ENCODE data around the gene MEIS3.

Gene MEIS3

DNA sequence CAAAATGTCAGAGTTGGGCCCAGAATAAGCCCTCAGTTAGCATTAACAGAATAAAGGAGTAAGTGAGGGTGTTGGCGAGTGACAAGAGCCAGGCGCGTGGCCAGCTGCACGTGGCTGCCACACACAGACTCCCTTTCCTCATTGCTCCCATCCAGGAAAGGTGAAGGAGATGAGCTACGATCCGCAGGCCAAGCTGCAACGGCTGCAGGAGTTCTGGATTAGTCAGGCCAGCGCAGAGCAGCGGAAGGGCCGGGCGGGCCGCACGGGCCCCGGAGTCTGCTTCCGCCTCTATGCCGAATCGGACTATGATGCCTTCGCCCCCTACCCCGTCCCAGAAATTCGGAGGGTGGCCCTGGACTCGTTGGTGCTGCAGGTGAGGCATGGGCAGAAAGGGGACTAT, 57.0 kb downstream of the MEIS3 start:
- no peak for DNase-seq (ENCODE audit: low spot score)

DNA sequence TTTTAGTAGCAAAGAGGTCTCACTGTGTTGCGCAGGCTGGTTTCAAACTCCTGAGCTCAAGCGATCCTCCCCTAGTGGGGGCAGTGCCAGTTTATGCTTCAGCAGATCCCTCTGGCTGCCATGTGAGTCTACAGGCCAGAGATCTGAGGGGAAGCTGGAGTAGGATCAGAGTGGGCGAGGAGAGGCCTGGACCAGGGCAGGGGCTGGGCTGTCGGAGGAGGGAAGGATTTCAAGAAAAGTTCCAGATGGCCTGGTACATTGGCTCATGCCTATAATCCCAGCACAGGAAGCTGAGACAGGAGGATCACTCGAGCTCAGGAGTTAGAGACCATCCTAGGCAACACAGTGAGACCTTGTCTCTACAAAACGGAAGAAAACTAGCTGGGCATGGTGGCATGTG, 60.4 kb downstream of the MEIS3 start:
- no peak for DNase-seq (ENCODE audit: low spot score)

DNA sequence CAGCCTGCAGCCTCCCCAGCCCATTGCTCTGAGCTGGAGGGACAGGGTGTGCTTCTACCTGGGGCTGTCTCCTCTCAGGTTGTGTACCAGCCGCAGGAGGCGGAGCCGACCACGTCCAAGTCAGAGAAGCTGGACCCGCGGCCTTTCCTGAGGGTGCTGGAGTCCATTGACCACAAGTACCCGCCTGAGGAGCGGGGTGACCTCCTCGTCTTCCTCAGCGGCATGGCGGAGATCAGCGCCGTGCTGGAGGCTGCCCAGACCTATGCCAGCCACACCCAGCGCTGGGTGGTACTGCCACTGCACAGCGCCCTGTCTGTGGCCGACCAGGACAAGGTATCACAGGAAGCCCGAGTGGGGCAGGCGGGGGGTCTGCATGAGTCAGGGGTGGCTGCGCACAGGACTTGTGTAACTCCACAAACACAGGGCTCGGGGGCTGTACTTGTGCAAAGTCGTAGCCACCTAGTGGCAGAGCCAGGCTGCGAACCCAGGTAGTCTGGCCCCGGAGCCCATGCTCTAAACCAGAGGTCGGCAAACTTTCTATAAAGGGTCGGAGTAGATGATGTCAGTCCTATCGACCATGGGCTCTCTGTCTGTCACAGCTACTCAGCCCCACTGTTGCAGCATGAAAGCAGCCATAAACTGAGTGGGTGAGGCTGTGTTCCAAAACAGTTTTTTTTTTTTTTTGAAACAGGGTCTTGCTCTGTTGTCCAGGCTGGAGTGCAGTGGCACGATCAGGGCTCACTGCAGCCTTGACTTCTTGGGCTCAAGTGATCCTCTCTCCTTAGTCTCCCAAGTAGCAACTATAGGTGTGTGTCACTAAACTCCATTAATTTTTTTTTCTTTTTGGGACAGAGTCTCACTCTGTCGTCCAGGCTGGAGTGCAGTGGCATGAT, 61.3 kb downstream of the MEIS3 start:
- no peak for DNase-seq (ENCODE audit: low spot score)

DNA sequence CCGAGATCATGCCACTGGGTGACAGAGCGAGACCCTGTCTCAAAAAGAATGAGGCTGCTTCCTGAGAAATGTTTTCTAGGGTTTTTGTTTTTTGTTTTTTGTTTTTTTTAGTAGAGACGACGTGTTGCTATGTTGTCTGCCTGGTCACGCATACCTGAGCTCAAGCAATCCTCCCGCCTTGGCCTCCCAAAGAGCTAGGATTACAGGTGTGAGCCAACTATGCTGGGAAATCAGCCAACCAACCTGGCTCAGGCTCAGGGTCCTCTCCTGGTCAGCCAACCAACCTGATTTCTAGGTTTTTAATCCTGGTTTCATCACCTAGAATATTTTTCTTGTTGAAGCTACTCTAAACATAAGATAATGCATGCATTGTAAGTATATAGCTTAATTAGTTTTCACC, 62.4 kb downstream of the MEIS3 start:
- no peak for DNase-seq (ENCODE audit: low spot score)

DNA sequence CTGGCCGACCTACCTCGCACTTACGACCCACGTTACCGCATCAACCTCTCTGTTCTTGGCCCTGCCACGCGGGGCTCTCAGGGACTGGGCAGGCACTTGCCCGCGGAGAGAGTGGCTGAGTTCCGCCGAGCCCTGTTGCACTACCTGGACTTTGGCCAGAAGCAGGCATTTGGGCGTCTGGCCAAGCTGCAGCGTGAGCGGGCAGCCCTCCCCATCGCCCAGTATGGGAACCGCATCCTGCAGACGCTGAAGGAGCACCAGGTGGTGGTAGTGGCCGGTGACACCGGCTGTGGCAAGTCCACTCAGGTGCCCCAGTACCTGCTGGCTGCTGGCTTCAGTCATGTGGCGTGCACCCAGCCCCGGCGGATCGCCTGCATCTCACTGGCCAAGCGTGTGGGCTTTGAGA, 66.0 kb downstream of the MEIS3 start:
- DNase-seq (ENCODE audit: low spot score), result no peak

Data from hematopoietic multipotent progenitor cell treated with erythropoietin and hydrocortisone succinate and interleukin-3 and kit ligand, for 17 days (in vitro differentiated cells).